Esophagus muscularis mucosa (tissue), 4 donors: Measurements from ENCODE around the gene ETV1.

Experiments
- CTCF ChIP-seq, 3 experiments: fragments of 200-600 bp in 2 of 3; fragments of 450-650 bp in 1 of 3; sonication (generic) in 2 of 3; IDR thresholded peaks; one replicate each; pipeline ENCODE4 v1.5.1; 2017 to 2019; ENCODE audit warnings: antibody characterized with exemption in 3 of 3, mild to moderate bottlenecking in 2 of 3, moderate library complexity in 1 of 3
- EP300 ChIP-seq: sonication (generic); formaldehyde crosslinking; IDR thresholded peaks from one replicate; pipeline ENCODE4 v1.6.1; 2017; ENCODE audit warnings: antibody characterized with exemption
- POLR2A ChIP-seq: fragments of 450-650 bp; IDR thresholded peaks from one replicate; pipeline ENCODE4 v1.6.1; 2017; ENCODE audit warnings: antibody characterized with exemption, moderate library complexity, mild to moderate bottlenecking, low read depth
- POLR2AphosphoS5 ChIP-seq, 2 donors: sonication (generic); formaldehyde crosslinking; IDR thresholded peaks; one replicate each; pipeline ENCODE4 v1.6.1; 2017; ENCODE audit warnings: antibody characterized with exemption in 2 of 2

GRCh38 chr7:13878154-13878553 lies 111.3 kb downstream of the ETV1 start:
- no peak for TF ChIP-seq CTCF (IDR thresholded peaks at IDR 0.05)
- no peak for TF ChIP-seq EP300
- no peak for TF ChIP-seq POLR2A
- TF ChIP-seq POLR2AphosphoS5 (IDR thresholded peaks at IDR 0.05) = no peak
